ENCODE data around the gene DIDO1. TPM values are rescaled to one million over a fixed set of nuclear protein-coding genes. Genes with fewer than 3 reads are reported as not detected.

Gene DIDO1
- total and polyA plus RNA-seq, 2 of the 13 experiments (the other 11 are each of a cell fraction or from before 2014, with no cell fraction given): 75.0 to 75.1 TPM

- TF ChIP-seq TSC22D2 (CRISPR knock-in tag; IDR thresholded peaks at IDR 0.05; ENCODE audit: borderline replicate concordance): peak; percentile 93
- TF ChIP-seq ZNF530 (CRISPR knock-in tag; IDR thresholded peaks at IDR 0.05; ENCODE audit: low read depth): no peak
- peak; percentile 85 for TF ChIP-seq SP2 (CRISPR knock-in tag; IDR thresholded peaks at IDR 0.05)
- TF ChIP-seq NPAS2 (CRISPR knock-in tag; IDR thresholded peaks at IDR 0.05; ENCODE audit: borderline replicate concordance): no peak; the same call in 1 of the 2 replicates
- peak; percentile 91; the same call in 1 of the 2 replicates for TF ChIP-seq TMF1 (CRISPR knock-in tag; IDR thresholded peaks at IDR 0.05; ENCODE audit: low read depth)
- TF ChIP-seq ZNF761 (CRISPR knock-in tag; conservative IDR thresholded peaks at IDR 0.05): peak; percentile 95; the same call in 1 of the 2 replicates
- TF ChIP-seq HNRNPLL (IDR thresholded peaks at IDR 0.05; ENCODE audit: low read depth, low read length, poor library complexity, severe bottlenecking): peak; percentile 74
- TF ChIP-seq ZNF674 (CRISPR knock-in tag; IDR thresholded peaks at IDR 0.05; ENCODE audit: low read depth): peak; percentile 91; the same call in 1 of the 2 replicates
- TF ChIP-seq XRCC5 (optimal IDR thresholded peaks at IDR 0.05; ENCODE audit: low read length): no peak
- TF ChIP-seq ZNF629 (CRISPR knock-in tag; conservative IDR thresholded peaks at IDR 0.05): peak; percentile 35
- peak; percentile 71 for TF ChIP-seq PRDM15 (CRISPR knock-in tag; IDR thresholded peaks at IDR 0.05)
- TF ChIP-seq JUNB (CRISPR knock-in tag; IDR thresholded peaks at IDR 0.05; ENCODE audit: borderline replicate concordance): no peak
- TF ChIP-seq JARID2 (CRISPR knock-in tag; IDR thresholded peaks at IDR 0.05; ENCODE audit: insufficient replicate concordance): peak; percentile 93
- peak; percentile 79 for TF ChIP-seq MIER2 (CRISPR knock-in tag; IDR thresholded peaks at IDR 0.05)
- peak; percentile 55 for TF ChIP-seq TAF15 (IDR thresholded peaks at IDR 0.05; ENCODE audit: low read depth, low read length, poor library complexity, severe bottlenecking)
- TF ChIP-seq RFXANK (CRISPR knock-in tag; IDR thresholded peaks at IDR 0.05): peak; percentile 81
- 0 out of 2 replicates have a peak, but pooled peaks have one; percentile 76 for TF ChIP-seq ZNF577 (CRISPR knock-in tag; IDR thresholded peaks at IDR 0.05; ENCODE audit: borderline replicate concordance, low read depth)
- peak; percentile 94 for TF ChIP-seq HMGXB3 (CRISPR knock-in tag; IDR thresholded peaks at IDR 0.05; ENCODE audit: borderline replicate concordance)
- peak; percentile 80; the same call in 1 of the 2 replicates for TF ChIP-seq CERS6 (CRISPR knock-in tag; IDR thresholded peaks at IDR 0.05)
- TF ChIP-seq SOX5 (CRISPR knock-in tag; IDR thresholded peaks at IDR 0.05; ENCODE audit: borderline replicate concordance): peak; percentile 66; the same call in 1 of the 2 replicates
These were observed 11.2 kb upstream of the DIDO1 start (continued) for GRCh38 chr20:62937268-62938104.

Data from HepG2 (cell line).